Body of pancreas (tissue), 4 donors: ENCODE data around the gene ENAM. TPM values are rescaled to one million over a fixed set of nuclear protein-coding genes. Genes with fewer than 3 reads are reported as not detected.

Experiments
- ATAC-seq: fragments of 150-250 bp; one replicate; pipeline ENCODE4 v1.9.1; 2016
- DNase-seq, 4 donors: peaks; one replicate each; pipeline ENCODE4 v3.0.0-alpha.2; 2019
- H3K27ac ChIP-seq, 4 donors: fragments of 200-600 bp; sonication (generic); 1 replicate in 3 of 4; 2 replicates in 1 of 4; pipeline versions ENCODE4 v1.5.1 to v1.6.1; 2016 to 2019; ENCODE audit warnings: mild to moderate bottlenecking in 1 of 4, mixed read lengths in 1 of 4, moderate library complexity in 1 of 4
- H3K27me3 ChIP-seq, 2 donors: fragments of 200-600 bp; sonication (generic); one replicate each; pipeline ENCODE4 v1.6.0; 2016; ENCODE audit warnings: mild to moderate bottlenecking in 1 of 2
- H3K36me3 ChIP-seq, 2 donors: fragments of 200-600 bp; sonication (generic); replicated peaks in 1 of 2; 2 replicates each; pipeline ENCODE4 v1.5.1; 2016; ENCODE audit warnings: low read depth in 2 of 2; ENCODE audit not compliant: insufficient read depth in 1 of 2
- H3K4me1 ChIP-seq: fragments of 200-600 bp; sonication (generic); one replicate; pipeline ENCODE4 v1.6.0; 2016
- H3K4me3 ChIP-seq, 2 donors: fragments of 200-600 bp; sonication (generic); 1 replicate in 1 of 2; 2 replicates in 1 of 2; pipeline ENCODE4 v1.5.1; 2016 to 2019
- H3K9me3 ChIP-seq, 3 donors: fragments of 200-600 bp; sonication (generic); 1 replicate in 2 of 3; 2 replicates in 1 of 3; pipeline ENCODE4 v1.5.1; 2016
- POLR2A ChIP-seq, 3 donors: fragments of 450-650 bp; IDR thresholded peaks; one replicate each; pipeline ENCODE4 v1.6.1; 2016; ENCODE audit warnings: antibody characterized with exemption in 3 of 3, mild to moderate bottlenecking in 2 of 3
- WGBS, 2 donors: methylation state at CpG; one replicate each; pipeline ENCODE4 v1.1.5; 2017; 5-methylcytosine and 5-hydroxymethylcytosine counted together
- intact Hi-C: fragments of 100-400 bp; cut with DNase I; formaldehyde crosslinking; loops from one replicate; pipeline ENCODE4 v1.15.1; 2023
- total RNA-seq, 2 donors: library from RNA; depleted of rRNA; stranded (reverse); fragments of >200 nt; gene quantifications; one replicate each; pipeline ENCODE4 v1.1.0, GENCODE V29; 2016
- TF ChIP-seq, protein P1 (sequence below), 7 experiments: fragments of 450-650 bp in 4 of 7; fragments of 200-600 bp in 3 of 7; sonication (generic) in 3 of 7; IDR thresholded peaks; one replicate each; pipeline ENCODE4 v1.5.1; 2016 to 2019; ENCODE audit warnings: antibody characterized with exemption in 7 of 7

ENAM gene
- total RNA-seq, 2 donors from 2014 or later = 0.99 to 2.3 TPM

DNA sequence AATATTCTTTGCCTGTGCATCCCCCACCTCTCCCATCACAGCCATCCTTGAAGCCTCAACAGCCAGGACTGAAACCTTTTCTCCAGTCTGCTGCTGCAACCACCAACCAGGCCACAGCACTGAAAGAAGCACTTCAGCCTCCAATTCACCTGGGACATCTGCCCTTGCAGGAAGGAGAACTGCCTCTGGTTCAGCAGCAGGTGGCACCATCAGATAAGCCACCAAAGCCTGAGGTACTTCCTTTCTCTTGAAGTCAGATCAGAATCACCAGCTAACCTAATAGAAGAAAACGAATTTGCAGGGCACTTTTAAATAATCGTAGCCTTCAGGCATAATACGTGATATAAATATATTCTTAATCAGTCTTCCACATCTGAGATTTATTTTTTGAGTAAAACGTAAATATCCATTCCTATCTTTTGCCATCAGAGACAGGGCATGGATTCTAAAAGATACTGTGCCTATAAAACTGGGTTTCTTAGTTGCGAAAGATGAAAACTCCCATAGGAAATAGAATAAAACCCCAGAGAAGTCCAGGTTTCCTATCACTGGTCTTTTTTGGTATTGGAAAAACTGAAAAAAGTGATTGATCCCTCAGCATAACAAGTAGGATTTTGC is 27.0 kb upstream of the ENAM start:
- WGBS, 2 donors = 25% methylated on average over 5 of the region's 5 CpGs
- no peaks in the 10 kb centered on the region for H3K4me1 ChIP-seq
- H3K27ac ChIP-seq = no peak overlapping the region
- intact Hi-C loops = no loop called here
- no peaks in the 10 kb centered on the region for H3K27me3 ChIP-seq
- ATAC-seq (peak; percentile 87), DNase-seq (peak; percentile 55 to 71 (median 64))
- no peak overlapping the region for H3K4me3 ChIP-seq
- TF ChIP-seq, protein P1, sequence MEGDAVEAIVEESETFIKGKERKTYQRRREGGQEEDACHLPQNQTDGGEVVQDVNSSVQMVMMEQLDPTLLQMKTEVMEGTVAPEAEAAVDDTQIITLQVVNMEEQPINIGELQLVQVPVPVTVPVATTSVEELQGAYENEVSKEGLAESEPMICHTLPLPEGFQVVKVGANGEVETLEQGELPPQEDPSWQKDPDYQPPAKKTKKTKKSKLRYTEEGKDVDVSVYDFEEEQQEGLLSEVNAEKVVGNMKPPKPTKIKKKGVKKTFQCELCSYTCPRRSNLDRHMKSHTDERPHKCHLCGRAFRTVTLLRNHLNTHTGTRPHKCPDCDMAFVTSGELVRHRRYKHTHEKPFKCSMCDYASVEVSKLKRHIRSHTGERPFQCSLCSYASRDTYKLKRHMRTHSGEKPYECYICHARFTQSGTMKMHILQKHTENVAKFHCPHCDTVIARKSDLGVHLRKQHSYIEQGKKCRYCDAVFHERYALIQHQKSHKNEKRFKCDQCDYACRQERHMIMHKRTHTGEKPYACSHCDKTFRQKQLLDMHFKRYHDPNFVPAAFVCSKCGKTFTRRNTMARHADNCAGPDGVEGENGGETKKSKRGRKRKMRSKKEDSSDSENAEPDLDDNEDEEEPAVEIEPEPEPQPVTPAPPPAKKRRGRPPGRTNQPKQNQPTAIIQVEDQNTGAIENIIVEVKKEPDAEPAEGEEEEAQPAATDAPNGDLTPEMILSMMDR (IDR thresholded peaks at IDR 0.05) = peak; percentile 18 to 82 (median 76)
- TF ChIP-seq POLR2A (IDR thresholded peaks at IDR 0.05) = no peak
- H3K36me3 ChIP-seq = no peaks in the 10 kb centered on the region
- H3K9me3 ChIP-seq = no peaks in the 10 kb centered on the region

DNA sequence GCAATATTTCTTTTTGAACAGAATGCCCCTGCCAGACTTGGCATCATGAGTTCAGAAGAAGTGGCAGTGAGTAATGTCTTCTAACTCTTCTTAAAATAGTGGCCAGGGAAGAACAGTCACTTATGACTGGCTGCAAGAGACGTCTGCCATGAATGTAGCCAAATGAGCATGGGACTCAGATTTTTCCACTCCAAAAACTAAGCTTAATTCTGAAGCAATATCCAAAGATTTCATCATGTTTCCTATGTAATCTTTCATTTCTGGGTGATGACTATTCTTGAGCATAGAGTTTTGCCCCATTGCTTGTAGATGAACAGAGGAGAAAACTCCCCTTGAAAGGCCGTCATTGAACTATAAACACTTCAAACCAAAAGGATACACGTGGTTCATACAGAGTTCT is 24.7 kb upstream of the ENAM start:
- 40 to 41% methylated on average over 3 of the region's 3 CpGs for WGBS, 2 donors
- H3K4me1 ChIP-seq = no peaks in the 10 kb centered on the region
- no peak overlapping the region for H3K4me3 ChIP-seq
- no peaks in the 10 kb centered on the region for H3K36me3 ChIP-seq
- H3K27ac ChIP-seq = no peak overlapping the region
- H3K27me3 ChIP-seq = no peaks in the 10 kb centered on the region
- ATAC-seq = no peak
- intact Hi-C loops = no loop called here
- no peak for DNase-seq
- no peaks in the 10 kb centered on the region for H3K9me3 ChIP-seq
- TF ChIP-seq, protein P1 (IDR thresholded peaks at IDR 0.05) = no peak
- no peak for TF ChIP-seq POLR2A (IDR thresholded peaks at IDR 0.05)

DNA sequence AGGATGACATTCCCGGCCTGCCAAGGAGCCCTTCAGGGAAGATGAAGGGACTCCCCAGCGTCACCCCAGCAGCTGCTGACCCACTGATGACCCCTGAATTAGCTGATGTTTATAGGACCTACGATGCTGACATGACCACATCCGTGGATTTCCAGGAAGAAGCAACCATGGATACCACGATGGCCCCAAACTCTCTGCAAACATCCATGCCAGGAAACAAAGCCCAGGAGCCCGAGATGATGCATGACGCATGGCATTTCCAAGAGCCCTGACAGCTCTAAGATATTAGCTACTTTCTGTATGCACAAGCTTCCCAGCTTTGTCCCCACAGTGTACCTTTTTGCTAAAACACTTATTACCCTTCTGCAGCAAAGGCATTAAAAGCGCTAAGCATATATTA is 22.1 kb upstream of the ENAM start:
- no peak for ATAC-seq
- intact Hi-C loops = no loop called here
- no peak for DNase-seq
- H3K27ac ChIP-seq = no peak overlapping the region
- H3K9me3 ChIP-seq = no peaks in the 10 kb centered on the region
- TF ChIP-seq POLR2A (IDR thresholded peaks at IDR 0.05) = no peak
- TF ChIP-seq, protein P1 (IDR thresholded peaks at IDR 0.05) = no peak
- no peak overlapping the region for H3K4me3 ChIP-seq
- no peaks in the 10 kb centered on the region for H3K27me3 ChIP-seq
- H3K4me1 ChIP-seq = no peaks in the 10 kb centered on the region
- no peaks in the 10 kb centered on the region for H3K36me3 ChIP-seq
- WGBS, 2 donors = 63 to 74% methylated on average over 6 to 8 of the region's 8 CpGs

DNA sequence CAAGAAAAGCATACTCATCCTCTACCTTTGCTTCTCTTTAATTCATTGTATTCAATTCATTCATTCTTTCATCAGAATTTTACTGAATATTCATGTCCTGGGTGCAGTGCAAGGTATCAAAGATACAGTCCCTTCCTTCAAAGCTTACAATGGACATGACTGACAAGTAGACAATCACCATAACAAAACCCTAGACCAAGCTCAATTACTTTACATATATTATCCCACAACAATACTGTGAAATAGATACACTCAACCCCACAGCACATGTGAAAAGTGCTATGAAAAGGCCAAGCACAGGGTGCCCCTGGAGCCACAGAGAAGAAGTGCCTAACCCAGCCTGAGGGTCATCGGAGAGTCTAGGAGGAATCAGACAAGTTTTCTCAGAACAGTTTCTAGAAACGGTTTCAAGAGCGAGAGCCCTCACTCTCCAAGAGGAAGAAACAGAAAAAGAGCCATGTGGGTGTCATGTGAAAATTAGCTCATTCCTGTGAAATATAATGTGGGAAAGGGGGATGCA is 21.1 kb upstream of the ENAM start:
- H3K4me1 ChIP-seq = no peaks in the 10 kb centered on the region
- no peak for ATAC-seq
- TF ChIP-seq, protein P1 (IDR thresholded peaks at IDR 0.05) = no peak
- TF ChIP-seq POLR2A (IDR thresholded peaks at IDR 0.05) = no peak
- intact Hi-C loops = no loop called here
- H3K9me3 ChIP-seq = no peaks in the 10 kb centered on the region
- H3K27me3 ChIP-seq = no peaks in the 10 kb centered on the region
- H3K36me3 ChIP-seq = no peaks in the 10 kb centered on the region
- no peak overlapping the region for H3K27ac ChIP-seq
- no peak overlapping the region for H3K4me3 ChIP-seq
- WGBS, 2 donors = 78 to 80% methylated on average over 3 of the region's 3 CpGs
- DNase-seq = no peak

DNA sequence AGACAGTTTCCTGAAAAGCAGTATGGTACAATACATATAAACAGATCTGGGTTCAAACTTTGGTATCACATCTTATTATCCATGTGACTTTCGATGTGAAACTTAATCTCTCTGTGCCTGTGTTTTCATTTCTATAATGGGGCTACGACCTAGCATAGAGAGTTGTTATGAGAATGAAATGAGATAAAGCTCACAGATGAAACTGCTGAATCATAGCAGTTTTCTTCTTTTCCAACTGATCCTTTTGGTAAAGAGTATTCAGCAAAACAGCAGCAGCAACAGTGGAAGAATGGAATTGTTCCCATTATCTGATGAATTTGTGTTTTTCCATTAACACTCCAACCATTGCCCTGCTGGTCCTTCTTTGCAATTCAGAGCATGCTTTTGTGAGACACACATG is 20.2 kb upstream of the ENAM start:
- no peaks in the 10 kb centered on the region for H3K27me3 ChIP-seq
- no peaks in the 10 kb centered on the region for H3K9me3 ChIP-seq
- ATAC-seq (no peak), DNase-seq (no peak)
- H3K4me1 ChIP-seq = peaks cover 5% of the 10 kb centered on the region
- H3K4me3 ChIP-seq = no peak overlapping the region
- intact Hi-C loops = no loop called here
- no peak for TF ChIP-seq POLR2A (IDR thresholded peaks at IDR 0.05)
- TF ChIP-seq, protein P1 (IDR thresholded peaks at IDR 0.05) = no peak
- no peak overlapping the region for H3K27ac ChIP-seq
- whole genome bisulfite sequencing, 2 donors = 60 to 67% methylated on average over 2 of the region's 2 CpGs
- no peaks in the 10 kb centered on the region for H3K36me3 ChIP-seq
